Keratinocyte (primary cell): ENCODE results near the gene BORCS5. TPM values are rescaled to one million over a fixed set of nuclear protein-coding genes. Genes with fewer than 3 reads are reported as not detected.

Experiments used
- DNase-seq: peaks from one replicate; pipeline ENCODE4 v3.0.0-alpha.2; 2011; ENCODE audit warnings: low read depth, missing footprints, low spot score
- FAIRE-seq: peaks from 2 replicates; lab custom pipeline; 2011; peaks lifted over from hg19 to GRCh38; lab: Jason Lieb, UNC
- H2AFZ ChIP-seq: 2 replicates; pipeline ENCODE4 v1.6.0; 2012; ENCODE audit warnings: low read length, control low read depth, inconsistent platforms; ENCODE audit not compliant: control insufficient read depth
- H3K27ac ChIP-seq: 2 replicates; pipeline ENCODE4 v1.5.1; 2011; ENCODE audit warnings: low read length; ENCODE audit not compliant: control insufficient read depth, insufficient read depth
- H3K27me3 ChIP-seq: 3 replicates; pipeline ENCODE4 v1.6.0; 2011; ENCODE audit warnings: low read length; ENCODE audit not compliant: control insufficient read depth, insufficient read depth; ENCODE audit errors: extremely low read depth
- H3K36me3 ChIP-seq, 2 experiments: 2 replicates in 1 of 2; 3 replicates in 1 of 2; pipeline ENCODE4 v1.5.1; 2011; ENCODE audit warnings: low read length in 2 of 2, mild to moderate bottlenecking in 1 of 2; ENCODE audit not compliant: control insufficient read depth in 2 of 2, insufficient read depth in 2 of 2; ENCODE audit errors: extremely low read depth in 1 of 2
- H3K4me1 ChIP-seq: 3 replicates; pipeline ENCODE4 v1.5.1; 2011; ENCODE audit warnings: low read length; ENCODE audit not compliant: control insufficient read depth, insufficient read depth; ENCODE audit errors: extremely low read depth
- H3K4me2 ChIP-seq: 3 replicates; pipeline ENCODE4 v1.6.0; 2011; ENCODE audit warnings: low read depth, low read length; ENCODE audit not compliant: control insufficient read depth, insufficient read depth; ENCODE audit errors: extremely low read depth
- H3K4me3 ChIP-seq, 3 experiments: fragments of 200-600 bp in 1 of 3; sonication (generic) in 1 of 3; 2 replicates in 2 of 3; 3 replicates in 1 of 3; pipeline ENCODE4 v1.5.1; 2011 to 2016; ENCODE audit warnings: low read length in 3 of 3, mild to moderate bottlenecking in 3 of 3, control low read depth in 2 of 3, inconsistent platforms in 1 of 3, low read depth in 1 of 3, mixed read lengths in 1 of 3, mixed run types in 1 of 3, moderate library complexity in 1 of 3; ENCODE audit not compliant: control insufficient read depth in 2 of 3, insufficient read depth in 2 of 3; ENCODE audit errors: extremely low read depth in 1 of 3
- H3K79me2 ChIP-seq: 2 replicates; pipeline ENCODE4 v1.6.0; 2012; ENCODE audit warnings: low read length; ENCODE audit not compliant: control insufficient read depth, insufficient read depth
- H3K9ac ChIP-seq: 3 replicates; pipeline ENCODE4 v1.6.0; 2011; ENCODE audit warnings: low read length; ENCODE audit not compliant: control insufficient read depth, insufficient read depth; ENCODE audit errors: extremely low read depth
- H3K9me1 ChIP-seq: 3 replicates; pipeline ENCODE4 v1.6.0; 2011; ENCODE audit warnings: low read length; ENCODE audit not compliant: control insufficient read depth, insufficient read depth; ENCODE audit errors: extremely low read depth
- H3K9me3 ChIP-seq: 2 replicates; pipeline ENCODE4 v1.5.1; 2012; ENCODE audit warnings: low read depth, low read length; ENCODE audit not compliant: control insufficient read depth
- H4K20me1 ChIP-seq: 3 replicates; pipeline ENCODE4 v1.6.0; 2011; ENCODE audit warnings: low read length; ENCODE audit not compliant: control insufficient read depth, insufficient read depth; ENCODE audit errors: extremely low read depth
- CTCF ChIP-seq, 3 experiments: IDR thresholded peaks in 1 of 3; conservative IDR thresholded peaks in 1 of 3; optimal IDR thresholded peaks in 1 of 3; 2 replicates in 2 of 3; 3 replicates in 1 of 3; pipeline versions ENCODE3 to v1.5.1; 2011; ENCODE audit warnings: low read length in 3 of 3, mild to moderate bottlenecking in 3 of 3, moderate library complexity in 2 of 3, control low read depth in 1 of 3, inconsistent platforms in 1 of 3; ENCODE audit not compliant: insufficient read depth in 2 of 3; ENCODE audit errors: extremely low read depth in 1 of 3
- EZH2 ChIP-seq: IDR thresholded peaks from one replicate; pipeline ENCODE4 v1.6.1; 2012; ENCODE audit warnings: inconsistent platforms, mild to moderate bottlenecking, low read length, moderate library complexity
- dilution Hi-C: fragments of 300-500 bp; cut with MboI; formaldehyde crosslinking; loops from one replicate; pipeline ENCODE4 v1.7.0; 2020; ENCODE audit warnings: low sequenced_read_pairs; ENCODE audit not compliant: extremely low pct_ligation_motif_present
- polyA plus RNA-seq, 5 experiments: library from polyadenylated mRNA; depleted of rRNA in 3 of 5; stranded (reverse) in 3 of 5; stranded (forward) in 1 of 5; unstranded in 1 of 5; fragments of >200 nt; gene quantifications; 1 replicate in 1 of 5; 2 replicates in 3 of 5; 3 replicates in 1 of 5; pipeline versions ENCODE4 v1.2.1 to v1.2.3, GENCODE V29; 2011 to 2012; ENCODE audit warnings: missing spikeins in 2 of 5, low read depth in 1 of 5, low replicate concordance in 1 of 5

Gene BORCS5
- polyA plus RNA-seq, 1 donor (not counting 4 experiments of a cell fraction or from before 2014, with no cell fraction given), result 5.4 TPM

GRCh38 chr12:12474931-12475795 is 118.3 kb downstream of the BORCS5 start:
- no peaks in the 10 kb centered on the region for H3K27me3 ChIP-seq
- no peaks in the 10 kb centered on the region for H4K20me1 ChIP-seq
- no peak overlapping the region for H2AFZ ChIP-seq
- no peaks in the 10 kb centered on the region for H3K9me1 ChIP-seq
- no peaks in the 10 kb centered on the region for H3K9me3 ChIP-seq
- H3K36me3 ChIP-seq, result peaks cover 10 to 16% of the 10 kb centered on the region in 2 experiments
- FAIRE-seq (no peak), DNase-seq (no peak)
- no peak overlapping the region for H3K4me2 ChIP-seq
- peaks cover 7% of the 10 kb centered on the region for H3K4me1 ChIP-seq
- dilution Hi-C loops, result no loop called here
- no peak overlapping the region for H3K4me3 ChIP-seq
- TF ChIP-seq EZH2 (no peak), CTCF (optimal IDR thresholded peaks at IDR 0.05 in 1 of 3, IDR thresholded peaks at IDR 0.05 in 1 of 3, conservative IDR thresholded peaks at IDR 0.05 in 1 of 3; ENCODE audit: extremely low read depth in 1 of 3, insufficient read depth in 2 of 3, low read length in 3 of 3) (no peak)
- no peaks in the 10 kb centered on the region for H3K79me2 ChIP-seq
- no peak overlapping the region for H3K27ac ChIP-seq
- no peak overlapping the region for H3K9ac ChIP-seq

GRCh38 chr12:12476857-12477531 is 120.1 kb downstream of the BORCS5 start:
- peaks cover 14 to 16% of the 10 kb centered on the region in 2 experiments for H3K36me3 ChIP-seq

More at GRCh38 chr12:12476857-12477531, 120.1 kb downstream of the BORCS5 start:
- Histone ChIP-seq H2AFZ (no peak overlapping the region), H3K27me3 (no peaks in the 10 kb centered on the region), H3K4me1 (no peaks in the 10 kb centered on the region), H3K9me1 (no peaks in the 10 kb centered on the region), H3K79me2 (no peaks in the 10 kb centered on the region), H3K4me2 (no peak overlapping the region), H3K27ac (no peak overlapping the region), H3K9ac (no peak overlapping the region), H4K20me1 (no peaks in the 10 kb centered on the region), H3K4me3 (no peak overlapping the region), H3K9me3 (no peaks in the 10 kb centered on the region)
- dilution Hi-C loops, result no loop called here
- no peak for TF ChIP-seq EZH2
- TF ChIP-seq CTCF (optimal IDR thresholded peaks at IDR 0.05 in 1 of 3, IDR thresholded peaks at IDR 0.05 in 1 of 3, conservative IDR thresholded peaks at IDR 0.05 in 1 of 3; ENCODE audit: extremely low read depth in 1 of 3, insufficient read depth in 2 of 3, low read length in 3 of 3), result no peak
- no peak for DNase-seq
- no peak for FAIRE-seq
